A673 (cell line): ENCODE data around the gene UST.
"Not testable (repeated sequence)": the region's sequence is repeated elsewhere in the genome, so short reads cannot be mapped to it uniquely, and the experiment has no call there.

ENCODE experiments used
- EZH2 ChIP-seq: fragments of 200-600 bp; sonication (generic); IDR thresholded peaks from 2 replicates; pipeline ENCODE4 v1.6.1; 2017; ENCODE audit warnings: borderline replicate concordance, low read depth, mild to moderate bottlenecking, mixed read lengths, antibody characterized with exemption, low read length; ENCODE audit not compliant: poor library complexity, severe bottlenecking
- TF ChIP-seq, protein P1 (sequence below): fragments of 300-800, 200-600 bp; sonication (generic); conservative IDR thresholded peaks from 2 replicates; pipeline ENCODE4 v1.5.1; 2017; ENCODE audit warnings: low read depth, mild to moderate bottlenecking, antibody characterized with exemption, low read length, moderate library complexity, mixed read lengths

DNA sequence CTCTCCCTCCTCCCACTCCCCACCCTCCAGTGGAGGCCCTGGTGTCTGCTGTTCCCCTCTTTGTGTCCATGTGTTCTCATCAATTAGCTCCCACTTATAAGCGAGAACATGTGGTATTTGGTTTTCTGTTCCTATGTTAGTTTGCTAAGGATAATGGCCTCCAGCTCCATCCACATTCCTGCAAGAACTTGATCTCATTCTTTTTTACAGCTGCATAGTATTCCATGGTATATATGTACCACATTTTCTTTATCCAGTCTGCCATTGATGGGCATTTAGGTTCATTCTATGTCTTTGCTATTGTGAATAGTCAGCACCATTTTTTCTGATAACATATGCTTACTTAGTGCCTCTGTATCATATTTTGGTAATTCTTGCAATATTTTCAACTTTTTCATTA is 33.6 kb downstream of the UST start:
- TF ChIP-seq, protein P1, sequence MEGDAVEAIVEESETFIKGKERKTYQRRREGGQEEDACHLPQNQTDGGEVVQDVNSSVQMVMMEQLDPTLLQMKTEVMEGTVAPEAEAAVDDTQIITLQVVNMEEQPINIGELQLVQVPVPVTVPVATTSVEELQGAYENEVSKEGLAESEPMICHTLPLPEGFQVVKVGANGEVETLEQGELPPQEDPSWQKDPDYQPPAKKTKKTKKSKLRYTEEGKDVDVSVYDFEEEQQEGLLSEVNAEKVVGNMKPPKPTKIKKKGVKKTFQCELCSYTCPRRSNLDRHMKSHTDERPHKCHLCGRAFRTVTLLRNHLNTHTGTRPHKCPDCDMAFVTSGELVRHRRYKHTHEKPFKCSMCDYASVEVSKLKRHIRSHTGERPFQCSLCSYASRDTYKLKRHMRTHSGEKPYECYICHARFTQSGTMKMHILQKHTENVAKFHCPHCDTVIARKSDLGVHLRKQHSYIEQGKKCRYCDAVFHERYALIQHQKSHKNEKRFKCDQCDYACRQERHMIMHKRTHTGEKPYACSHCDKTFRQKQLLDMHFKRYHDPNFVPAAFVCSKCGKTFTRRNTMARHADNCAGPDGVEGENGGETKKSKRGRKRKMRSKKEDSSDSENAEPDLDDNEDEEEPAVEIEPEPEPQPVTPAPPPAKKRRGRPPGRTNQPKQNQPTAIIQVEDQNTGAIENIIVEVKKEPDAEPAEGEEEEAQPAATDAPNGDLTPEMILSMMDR: not testable (repeated sequence)
- TF ChIP-seq EZH2: not testable (repeated sequence)
